OCI-LY7 (cell line): Measurements from ENCODE around the gene NUDT14. TPM values are rescaled to one million over a fixed set of nuclear protein-coding genes. Genes with fewer than 3 reads are reported as not detected.

Source experiments
- BruUV-seq: library from RNA; stranded (reverse); fragments of 400-500 nt; replicated peaks from 2 replicates; lab custom pipeline; 2021; lab: Mats Ljungman, UMichigan
- CTCF ChIA-PET: fragments of 300-600 bp; sonication (Branson Sonifier 250); formaldehyde crosslinking; loops from one replicate; lab custom pipeline; 2022; ENCODE audit warnings: antibody characterized with exemption; ENCODE audit not compliant: unreplicated experiment; lab: Charles Lee
- POLR2A ChIA-PET: fragments of 300-600 bp; sonication (Branson Sonifier 250); formaldehyde crosslinking; loops from one replicate; lab custom pipeline; 2022; ENCODE audit warnings: antibody characterized with exemption; lab: Charles Lee
- DNase-seq: peaks from one replicate; pipeline ENCODE4 v3.0.0-alpha.2; 2015; ENCODE audit warnings: low spot score
- H2AFZ ChIP-seq: fragments of 200-600 bp; sonication (generic), shearing (Covaris generic); 2 replicates; pipeline ENCODE4 v1.6.1; 2014; ENCODE audit warnings: mild to moderate bottlenecking, antibody characterized with exemption, low read length, moderate library complexity
- H3K27ac ChIP-seq: fragments of 200-600 bp; sonication (generic); 2 replicates; pipeline ENCODE4 v1.5.1; 2014; ENCODE audit warnings: mixed run types, low read depth, mild to moderate bottlenecking, moderate library complexity, low read length, inconsistent platforms; ENCODE audit not compliant: poor library complexity, severe bottlenecking
- H3K36me3 ChIP-seq: fragments of 200-600 bp; sonication (generic); 2 replicates; pipeline ENCODE4 v1.6.1; 2014; ENCODE audit warnings: mild to moderate bottlenecking, antibody characterized with exemption, low read length, moderate library complexity, mixed read lengths; ENCODE audit not compliant: insufficient read depth
- H3K4me1 ChIP-seq: fragments of 200-600 bp; sonication (generic); 2 replicates; pipeline ENCODE4 v1.5.1; 2014; ENCODE audit warnings: mild to moderate bottlenecking, low read length; ENCODE audit not compliant: insufficient read depth, poor library complexity, severe bottlenecking
- H3K4me2 ChIP-seq: fragments of 200-600 bp; sonication (generic); 2 replicates; pipeline ENCODE4 v1.6.1; 2014; ENCODE audit warnings: mild to moderate bottlenecking, low read length
- H3K4me3 ChIP-seq: fragments of 200-600 bp; sonication (generic); 2 replicates; pipeline ENCODE4 v1.5.1; 2014; ENCODE audit warnings: mild to moderate bottlenecking, low read depth, low read length; ENCODE audit not compliant: poor library complexity, severe bottlenecking
- H3K79me2 ChIP-seq: fragments of 200-600 bp; sonication (generic); 2 replicates; pipeline ENCODE4 v1.6.1; 2016; ENCODE audit warnings: low read depth, mild to moderate bottlenecking, low read length, moderate library complexity, mixed read lengths; ENCODE audit not compliant: insufficient read depth
- H3K9me2 ChIP-seq: fragments of 200-600 bp; sonication (generic); 2 replicates; pipeline ENCODE4 v1.6.1; 2016; ENCODE audit warnings: mild to moderate bottlenecking, low read length, mixed read lengths; ENCODE audit not compliant: insufficient read depth
- H3K9me3 ChIP-seq: fragments of 200-600 bp; sonication (generic); 2 replicates; pipeline ENCODE4 v1.6.1; 2014; ENCODE audit warnings: mild to moderate bottlenecking, mixed run types, low read length, mixed read lengths
- H4K20me1 ChIP-seq: fragments of 200-600 bp; sonication (generic); 2 replicates; pipeline ENCODE4 v1.6.1; 2014; ENCODE audit warnings: mild to moderate bottlenecking, antibody characterized with exemption, low read length, moderate library complexity, mixed read lengths; ENCODE audit not compliant: insufficient read depth
- CTCF ChIP-seq: fragments of 200-600 bp; sonication (generic); conservative IDR thresholded peaks from 2 replicates; pipeline ENCODE4 v1.5.1; 2014; ENCODE audit warnings: mild to moderate bottlenecking, antibody characterized with exemption, low read length, moderate library complexity, mixed read lengths
- EZH2phosphoT487 ChIP-seq: fragments of 200-600 bp; sonication (generic); IDR thresholded peaks from 2 replicates; pipeline ENCODE4 v1.6.1; 2018; ENCODE audit warnings: low read depth, borderline replicate concordance, mild to moderate bottlenecking, mixed run types, antibody characterized with exemption, low read length, moderate library complexity, mixed read lengths
- intact Hi-C: fragments of 100-400 bp; cut with micrococcal nuclease; formaldehyde crosslinking; loops from one replicate; pipeline ENCODE4 v1.10.0; 2022; ENCODE audit not compliant: unreplicated experiment
- total RNA-seq, 2 experiments: library from RNA; depleted of rRNA in 1 of 2; stranded (reverse); fragments of >200 nt in 1 of 2; shearing (Covaris generic) in 1 of 2; gene quantifications; 2 replicates each; pipeline ENCODE4 v1.2.3, GENCODE V29; 2014 to 2022

The NUDT14 gene
- total RNA-seq, 2 experiments from 2014 or later = 32.1 to 37.5 TPM

DNA sequence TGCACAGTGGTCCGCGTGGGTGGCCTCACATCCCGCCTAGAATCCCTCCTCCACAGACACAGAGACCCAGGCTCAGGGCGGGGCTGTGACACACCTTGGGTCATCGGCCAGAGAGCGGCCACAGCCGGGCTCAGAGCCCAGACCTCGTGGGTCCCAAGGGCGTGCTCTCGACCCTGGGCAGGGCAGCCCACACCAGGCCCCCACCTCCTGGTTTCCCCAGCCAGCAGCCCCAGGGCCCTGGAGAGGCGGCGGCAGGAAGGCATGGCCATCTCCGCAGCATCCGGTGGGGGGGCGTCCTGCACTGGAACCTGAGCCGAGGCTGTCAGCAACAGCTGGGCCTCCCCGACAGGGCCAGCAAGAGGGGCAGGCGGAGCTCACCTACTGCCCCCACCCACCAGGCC, 27.8 kb downstream of the NUDT14 start:
- Histone ChIP-seq H4K20me1 (no peaks in the 10 kb centered on the region), H2AFZ (no peak overlapping the region), H3K36me3 (no peaks in the 10 kb centered on the region), H3K4me2 (no peak overlapping the region), H3K27ac (no peak overlapping the region), H3K9me3 (no peaks in the 10 kb centered on the region), H3K4me1 (no peaks in the 10 kb centered on the region), H3K79me2 (no peaks in the 10 kb centered on the region), H3K4me3 (no peak overlapping the region), H3K9me2 (no peaks in the 10 kb centered on the region)
- CTCF ChIA-PET = no interaction called here
- intact Hi-C loops = no loop called here
- TF ChIP-seq EZH2phosphoT487 (no peak), CTCF (no peak)
- no TSS peak for BruUV-seq
- DNase-seq = no peak
- POLR2A ChIA-PET = no interaction called here

DNA sequence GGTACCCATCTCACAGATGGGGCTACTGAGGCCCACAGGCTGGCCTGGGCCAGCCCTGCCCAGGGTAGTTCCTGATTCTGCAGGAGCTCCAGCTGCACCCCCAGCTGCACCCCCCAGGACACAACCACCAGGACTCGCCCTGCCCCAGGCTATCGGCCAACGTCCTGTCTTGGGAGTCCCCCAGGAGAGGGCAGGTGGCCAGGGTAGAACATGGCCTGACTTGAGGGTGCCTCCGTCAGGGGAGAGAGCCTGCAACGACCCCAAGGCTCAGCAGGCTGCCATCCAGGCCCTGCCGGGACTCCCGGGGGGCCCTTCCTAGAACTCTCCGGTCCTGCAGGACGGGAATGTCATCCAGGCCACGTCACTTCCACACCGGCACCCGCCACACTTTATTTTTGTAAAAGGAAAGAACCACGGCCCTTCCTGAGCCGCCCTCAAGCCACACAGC, 28.3 kb downstream of the NUDT14 start:
- H3K9me2 ChIP-seq = no peaks in the 10 kb centered on the region
- no peak overlapping the region for H3K27ac ChIP-seq
- no TSS peak for BruUV-seq
- no peaks in the 10 kb centered on the region for H3K9me3 ChIP-seq
- H3K4me1 ChIP-seq = no peaks in the 10 kb centered on the region
- TF ChIP-seq CTCF (no peak), EZH2phosphoT487 (no peak)
- H3K4me2 ChIP-seq = no peak overlapping the region
- ChIA-PET CTCF (no interaction called here), POLR2A (no interaction called here)
- no peak overlapping the region for H2AFZ ChIP-seq
- H3K79me2 ChIP-seq = no peaks in the 10 kb centered on the region
- H3K4me3 ChIP-seq = no peak overlapping the region
- DNase-seq = no peak
- no peaks in the 10 kb centered on the region for H4K20me1 ChIP-seq
- H3K36me3 ChIP-seq = no peaks in the 10 kb centered on the region
- intact Hi-C loops = no loop called here

DNA sequence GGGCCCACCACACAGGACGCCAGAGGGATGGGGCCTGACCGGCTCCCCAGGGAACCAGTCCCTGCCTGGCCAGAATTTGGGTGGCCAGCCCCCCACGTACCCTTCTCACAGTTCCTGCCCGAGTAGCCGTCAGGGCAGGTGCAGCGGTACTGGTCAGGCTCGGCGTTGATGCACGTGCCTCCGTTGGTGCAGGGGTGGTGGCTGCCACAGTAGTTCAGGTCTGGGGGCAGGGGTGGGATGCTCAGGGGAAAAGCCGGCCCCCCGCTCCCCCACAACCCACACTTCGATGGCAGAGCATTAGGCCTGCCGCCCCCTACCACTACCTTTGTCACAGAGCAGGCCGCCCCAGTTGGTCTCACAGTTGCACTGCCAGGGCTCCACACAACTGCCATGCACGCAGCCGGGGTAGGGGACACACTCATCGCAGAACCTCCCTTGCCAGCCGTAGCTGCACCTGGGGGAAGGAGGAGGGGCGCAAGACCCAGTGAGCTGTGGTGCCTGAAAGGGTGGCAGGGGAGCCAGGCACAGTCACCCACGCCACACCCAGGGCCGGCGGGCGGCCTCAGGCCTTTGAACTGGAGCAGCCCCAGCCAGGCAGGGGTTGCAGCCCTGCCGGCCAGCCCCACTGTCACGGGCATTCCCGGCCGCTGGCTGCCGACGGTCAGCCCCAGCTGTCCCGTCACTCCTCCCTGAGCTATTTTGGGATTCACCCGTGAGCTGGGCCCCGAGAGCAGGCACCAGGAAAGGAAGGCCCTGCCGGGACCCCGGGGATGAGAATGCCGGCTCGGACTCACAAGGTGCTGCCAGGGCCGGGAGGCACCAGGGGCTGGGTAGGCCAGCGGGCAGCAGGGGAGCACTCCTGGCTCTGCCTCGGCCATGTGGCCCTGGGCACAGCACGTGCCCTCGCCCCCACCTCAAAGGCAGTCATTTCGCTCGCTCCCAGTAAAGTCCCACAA, 29.0 kb downstream of the NUDT14 start:
- intact Hi-C loops = no loop called here
- ChIA-PET CTCF (no interaction called here), POLR2A (no interaction called here)
- no peak overlapping the region for H3K4me2 ChIP-seq
- H3K4me1 ChIP-seq = no peaks in the 10 kb centered on the region
- no peaks in the 10 kb centered on the region for H3K9me3 ChIP-seq
- H3K9me2 ChIP-seq = no peaks in the 10 kb centered on the region
- H3K79me2 ChIP-seq = no peaks in the 10 kb centered on the region
- H3K36me3 ChIP-seq = no peaks in the 10 kb centered on the region
- no peak overlapping the region for H3K27ac ChIP-seq
- DNase-seq = no peak
- TF ChIP-seq EZH2phosphoT487 (no peak), CTCF (no peak)
- H2AFZ ChIP-seq = no peak overlapping the region
- no peak overlapping the region for H3K4me3 ChIP-seq
- no peaks in the 10 kb centered on the region for H4K20me1 ChIP-seq
- no TSS peak for BruUV-seq
